ENCODE results near the gene MANSC4. TPM values are rescaled to one million over a fixed set of nuclear protein-coding genes. Genes with fewer than 3 reads are reported as not detected.

MANSC4 gene
- total RNA-seq, 4 donors from 2014 or later = not detected

- no peaks in the 10 kb centered on the region for H3K4me1 ChIP-seq
- no peak overlapping the region for H3K27ac ChIP-seq
- 70 to 87% methylated on average over 8 of the region's 8 CpGs for WGBS, 2 donors (ENCODE audit: low coverage in 1 of 2)
- H3K36me3 ChIP-seq = no peaks in the 10 kb centered on the region
- no peaks in the 10 kb centered on the region for H3K27me3 ChIP-seq
- TF ChIP-seq POLR2AphosphoS5 (IDR thresholded peaks at IDR 0.05) (no peak), CTCF (IDR thresholded peaks at IDR 0.05) (no peak), EP300 (IDR thresholded peaks at IDR 0.05) (no peak), POLR2A (IDR thresholded peaks at IDR 0.05) (no peak)
- no peak for ATAC-seq
- no peak overlapping the region for H3K4me3 ChIP-seq
- no peaks in the 10 kb centered on the region for H3K9me3 ChIP-seq
These were observed 10.8 kb downstream of the MANSC4 start for GRCh38 chr12:27769142-27769673.

GRCh38 chr12:27766587-27766986 is 13.4 kb downstream of the MANSC4 start:
- 95 to 96% methylated on average over 3 of the region's 3 CpGs for WGBS, 2 donors (ENCODE audit: low coverage in 1 of 2)
- TF ChIP-seq POLR2AphosphoS5 (IDR thresholded peaks at IDR 0.05) (no peak), POLR2A (IDR thresholded peaks at IDR 0.05) (no peak), EP300 (IDR thresholded peaks at IDR 0.05) (no peak), CTCF (IDR thresholded peaks at IDR 0.05) (no peak)

GRCh38 chr12:27762757-27763156 is 17.3 kb downstream of the MANSC4 start:
- H3K4me1 ChIP-seq = no peaks in the 10 kb centered on the region
- no peak for ATAC-seq
- no peaks in the 10 kb centered on the region for H3K9me3 ChIP-seq
- H3K27me3 ChIP-seq = no peaks in the 10 kb centered on the region
- TF ChIP-seq POLR2AphosphoS5 (IDR thresholded peaks at IDR 0.05) (no peak), CTCF (IDR thresholded peaks at IDR 0.05) (no peak), POLR2A (IDR thresholded peaks at IDR 0.05) (no peak), EP300 (IDR thresholded peaks at IDR 0.05) (no peak)
- 90% methylated on average over 2 of the region's 2 CpGs for WGBS, 2 donors (ENCODE audit: low coverage in 1 of 2)
- H3K27ac ChIP-seq = no peak overlapping the region
- H3K4me3 ChIP-seq = no peak overlapping the region
- peaks cover 0 to 7% of the 10 kb centered on the region in 2 donors for H3K36me3 ChIP-seq

More at GRCh38 chr12:27766587-27766986, 13.4 kb downstream of the MANSC4 start:
- H3K27ac ChIP-seq = no peak overlapping the region
- H3K36me3 ChIP-seq = peaks cover 0 to 7% of the 10 kb centered on the region in 2 donors
- no peaks in the 10 kb centered on the region for H3K4me1 ChIP-seq
- ATAC-seq = no peak
- no peaks in the 10 kb centered on the region for H3K27me3 ChIP-seq
- H3K9me3 ChIP-seq = no peaks in the 10 kb centered on the region
- H3K4me3 ChIP-seq = no peak overlapping the region

GRCh38 chr12:27756670-27757195 is 23.3 kb downstream of the MANSC4 start:
- TF ChIP-seq CTCF (IDR thresholded peaks at IDR 0.05) (no peak), POLR2A (IDR thresholded peaks at IDR 0.05) (no peak), EP300 (IDR thresholded peaks at IDR 0.05) (no peak), POLR2AphosphoS5 (IDR thresholded peaks at IDR 0.05) (no peak)

GRCh38 chr12:27754795-27755194 is 25.2 kb downstream of the MANSC4 start:
- H3K27ac ChIP-seq = no peak overlapping the region
- H3K9me3 ChIP-seq = no peaks in the 10 kb centered on the region
- ATAC-seq = no peak
- peaks cover 0 to 42% of the 10 kb centered on the region in 2 donors for H3K36me3 ChIP-seq
- H3K27me3 ChIP-seq = no peaks in the 10 kb centered on the region
- H3K4me1 ChIP-seq = no peaks in the 10 kb centered on the region
- TF ChIP-seq CTCF (IDR thresholded peaks at IDR 0.05) (no peak), POLR2AphosphoS5 (IDR thresholded peaks at IDR 0.05) (no peak), EP300 (IDR thresholded peaks at IDR 0.05) (no peak), POLR2A (IDR thresholded peaks at IDR 0.05) (no peak)
- 83 to 86% methylated on average over 3 of the region's 3 CpGs for WGBS, 2 donors (ENCODE audit: low coverage in 1 of 2)
- H3K4me3 ChIP-seq = no peak overlapping the region

More at GRCh38 chr12:27756670-27757195, 23.3 kb downstream of the MANSC4 start:
- Histone ChIP-seq H3K4me3 (no peak overlapping the region), H3K9me3 (no peaks in the 10 kb centered on the region), H3K36me3 (peaks cover 0 to 36% of the 10 kb centered on the region in 2 donors), H3K27me3 (no peaks in the 10 kb centered on the region), H3K27ac (no peak overlapping the region), H3K4me1 (no peaks in the 10 kb centered on the region)
- no peak for ATAC-seq
- WGBS, 2 donors (ENCODE audit: low coverage in 1 of 2) = 93 to 96% methylated on average over 3 to 5 of the region's 7 CpGs
